HG03442 (cell line): Measurements from ENCODE around the gene CD99.
"Not testable (repeated sequence)": the region's sequence is repeated elsewhere in the genome, so short reads cannot be mapped to it uniquely, and the experiment has no call there.

Experiments
- ATAC-seq: cut with Tn5 transposase; IDR thresholded peaks from one replicate; pipeline ENCODE4 v1.9.1; 2021; ENCODE audit warnings: mild to moderate bottlenecking, moderate library complexity; ENCODE audit not compliant: unreplicated experiment

The CD99 gene

GRCh38 chrX:2719774-2720447 is 28.8 kb downstream of the CD99 start:
- ATAC-seq = no peak

GRCh38 chrX:2723286-2723879 is 32.3 kb downstream of the CD99 start:
- ATAC-seq = no peak

GRCh38 chrX:2727264-2727663 is 36.2 kb downstream of the CD99 start:
- ATAC-seq = not testable (repeated sequence)

DNA sequence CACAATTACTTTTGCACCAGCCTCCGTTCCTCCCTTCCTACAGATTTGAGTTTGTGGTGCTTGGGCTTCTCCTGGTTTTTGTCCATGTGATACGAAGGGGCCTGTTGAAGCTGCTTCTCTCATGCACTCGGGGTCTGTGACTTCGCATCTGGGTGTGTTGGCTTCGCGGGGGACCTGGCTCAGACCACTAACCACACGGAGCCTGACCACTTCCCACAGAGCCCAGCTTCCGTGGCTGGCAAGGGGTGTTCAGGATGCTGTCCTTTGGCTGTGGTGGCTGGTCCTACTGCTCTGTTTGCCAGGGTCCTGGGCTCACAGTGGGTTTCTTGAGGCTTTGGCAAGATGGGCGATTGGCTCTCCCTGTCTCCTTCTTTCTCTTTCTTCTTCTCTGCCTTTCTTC is 41.0 kb downstream of the CD99 start:
- no peak for ATAC-seq

DNA sequence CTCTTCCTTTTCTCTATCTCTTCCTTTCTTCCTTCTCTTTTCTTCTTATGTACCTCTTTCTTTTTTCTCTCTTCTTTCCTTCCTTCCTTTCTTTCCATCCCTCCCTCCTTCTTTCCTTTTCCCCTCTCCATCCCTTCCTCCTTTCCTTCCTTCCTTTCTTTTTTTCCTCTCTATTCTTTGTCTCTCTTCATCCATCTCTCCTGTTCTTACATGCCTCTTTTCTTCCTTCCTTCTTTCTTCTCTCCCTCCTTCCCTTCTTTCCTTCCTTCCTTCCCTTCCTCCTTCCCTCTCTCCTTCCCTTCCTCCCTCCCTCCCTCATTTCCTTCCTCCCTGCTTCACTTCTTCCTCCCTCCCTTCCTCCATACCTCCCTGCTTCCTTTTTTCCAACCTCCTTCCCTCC is 41.6 kb downstream of the CD99 start:
- ATAC-seq = no peak

DNA sequence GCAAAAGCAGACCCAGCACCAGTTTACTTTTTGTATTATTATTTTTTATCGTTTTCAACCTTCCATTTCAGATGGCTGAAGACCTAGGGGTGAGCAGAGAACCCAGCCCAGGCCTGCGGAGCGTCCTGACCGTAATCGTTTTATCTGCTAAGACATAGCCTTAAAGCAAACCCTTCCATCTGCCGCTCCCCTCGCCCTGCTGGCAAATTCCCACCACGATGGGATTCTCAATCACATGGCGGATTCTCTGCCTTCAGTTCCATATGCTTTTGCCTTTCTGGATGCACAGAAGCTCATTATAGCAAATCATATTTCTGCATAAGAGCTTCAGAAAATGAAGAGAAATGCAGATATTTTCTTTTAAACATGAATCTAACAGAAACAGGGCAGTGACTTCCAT is 42.2 kb downstream of the CD99 start:
- no peak for ATAC-seq

- ATAC-seq = no peak
Measured at GRCh38 chrX:2735270-2735669, 44.2 kb downstream of the CD99 start.

DNA sequence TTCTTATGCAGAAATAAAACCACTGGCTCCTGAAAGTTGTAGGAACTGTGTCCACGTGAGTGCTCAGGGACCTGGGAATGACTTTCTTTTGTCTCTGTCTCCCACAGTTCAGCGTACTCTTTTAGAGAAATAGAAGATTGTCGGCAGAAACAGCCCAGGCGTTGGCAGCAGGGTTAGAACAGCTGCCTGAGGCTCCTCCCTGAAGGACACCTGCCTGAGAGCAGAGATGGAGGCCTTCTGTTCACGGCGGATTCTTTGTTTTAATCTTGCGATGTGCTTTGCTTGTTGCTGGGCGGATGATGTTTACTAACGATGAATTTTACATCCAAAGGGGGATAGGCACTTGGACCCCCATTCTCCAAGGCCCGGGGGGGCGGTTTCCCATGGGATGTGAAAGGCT is 49.6 kb downstream of the CD99 start:
- no peak for ATAC-seq

- ATAC-seq = no peak
Measured at GRCh38 chrX:2741386-2741785, 50.3 kb downstream of the CD99 start.

DNA sequence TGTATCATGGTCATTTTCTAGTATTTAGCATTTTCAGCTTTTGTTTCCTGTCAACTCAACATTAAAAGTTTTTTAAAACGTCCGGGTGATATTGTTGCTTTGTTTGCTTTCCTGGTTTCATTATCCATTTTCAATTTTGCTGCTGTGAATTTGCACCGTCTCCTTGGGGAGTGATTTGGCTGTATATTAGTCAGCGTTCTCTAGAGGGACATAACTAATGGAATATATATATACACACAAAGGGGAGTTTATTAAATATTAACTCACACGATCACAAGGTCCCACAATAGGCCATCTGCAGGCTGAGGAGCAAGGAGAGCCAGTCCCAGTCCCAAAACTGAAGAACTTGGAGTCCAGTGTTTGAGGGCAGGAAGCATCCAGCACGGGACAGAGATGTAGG is 55.2 kb downstream of the CD99 start:
- not testable (repeated sequence) for ATAC-seq

DNA sequence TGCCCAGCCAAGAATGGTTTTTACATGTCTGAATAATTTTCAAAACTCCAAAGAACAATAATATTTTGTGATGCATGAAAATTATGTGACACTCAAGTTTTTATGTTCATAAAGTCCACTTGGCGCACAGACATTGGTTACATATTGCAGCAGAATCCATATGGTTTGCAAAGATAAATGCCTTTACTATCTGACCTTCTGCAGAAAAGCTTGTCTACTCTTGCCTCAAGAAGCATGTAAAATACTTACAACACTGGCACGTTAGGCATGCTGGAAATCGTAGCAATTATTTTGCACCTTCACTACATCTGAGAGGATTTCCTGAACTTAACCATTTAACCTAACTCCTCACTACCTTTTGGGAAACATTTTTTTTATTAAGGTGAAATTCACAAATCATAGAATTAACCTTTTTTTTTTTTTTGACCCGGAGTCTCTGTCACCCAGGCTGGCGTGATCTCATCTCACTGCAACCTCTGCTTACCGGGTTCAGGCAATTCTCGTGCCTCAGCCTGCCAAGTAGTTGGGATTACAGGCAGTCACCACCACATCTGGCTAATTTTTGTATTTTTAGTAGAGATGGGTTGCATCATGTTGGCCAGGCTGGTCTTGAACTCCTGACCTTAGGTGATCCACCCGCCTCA is 57.2 kb downstream of the CD99 start:
- ATAC-seq = no peak

DNA sequence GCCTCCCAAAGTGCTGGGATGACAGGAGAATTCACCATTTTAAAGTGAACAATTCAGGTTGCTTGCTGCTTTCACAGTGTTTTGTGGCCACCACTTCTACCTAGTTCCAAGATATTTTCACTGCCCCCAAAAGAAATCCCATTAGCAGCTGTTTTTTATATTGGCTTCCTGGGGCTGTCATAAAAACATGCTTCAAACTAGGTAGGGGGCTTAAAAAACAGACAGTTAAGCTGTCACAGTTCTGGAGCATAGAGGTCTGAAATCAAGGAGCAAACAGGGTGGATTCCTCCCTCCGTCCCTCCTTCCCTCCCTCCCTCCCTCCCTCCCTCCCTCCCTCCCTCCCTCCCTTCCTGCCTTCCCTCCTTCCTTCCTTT is 57.7 kb downstream of the CD99 start:
- ATAC-seq = no peak

DNA sequence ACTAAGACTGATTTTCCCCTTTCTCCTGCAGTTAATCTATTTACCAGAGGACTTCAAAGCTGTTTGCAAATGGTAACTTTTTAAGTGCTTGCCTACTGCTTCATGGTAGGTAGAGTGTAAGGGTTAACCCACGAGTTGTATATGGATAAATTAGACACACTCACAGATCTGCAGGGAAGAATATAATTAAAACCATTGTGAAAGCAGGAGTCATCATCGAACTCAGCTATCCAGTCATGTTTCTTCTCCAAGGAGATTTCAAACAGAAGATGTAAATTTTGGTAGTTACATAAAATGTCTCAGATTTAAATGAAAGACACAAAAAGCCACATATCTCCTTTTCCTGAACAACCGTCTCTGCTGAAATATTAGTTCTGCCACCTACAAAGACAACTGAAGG is 60.2 kb downstream of the CD99 start:
- ATAC-seq = no peak

DNA sequence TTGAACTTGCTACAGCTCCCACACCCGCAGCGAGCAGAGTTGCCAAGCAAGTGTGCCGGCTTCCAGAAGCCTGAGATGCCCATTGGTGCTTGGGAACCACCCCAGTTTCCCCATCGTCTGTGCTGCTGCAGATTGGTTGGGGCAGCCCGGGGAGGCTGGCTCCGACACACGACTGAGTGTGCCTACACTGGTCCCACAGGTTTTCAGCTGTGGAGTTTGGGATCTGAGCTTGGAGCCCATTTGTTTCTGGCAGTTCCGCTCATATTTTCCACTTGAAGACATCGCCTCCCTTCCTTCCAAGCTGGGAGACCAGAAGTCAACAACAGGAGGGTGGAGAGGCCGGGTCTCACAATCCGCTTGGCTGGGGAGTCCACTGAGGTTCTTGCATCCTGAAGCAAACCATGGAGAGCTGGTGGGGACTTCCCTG is 60.8 kb downstream of the CD99 start, which contains the start of gene XG:
Gene XG (plus strand): TSS at position 167 of the 427 bp plus-strand sequence. CDS start 235 bp downstream, at position 402.
- ATAC-seq = not testable (repeated sequence)

GRCh38 chrX:2752441-2752840 is 61.3 kb downstream of the CD99 start:
- not testable (repeated sequence) for ATAC-seq

DNA sequence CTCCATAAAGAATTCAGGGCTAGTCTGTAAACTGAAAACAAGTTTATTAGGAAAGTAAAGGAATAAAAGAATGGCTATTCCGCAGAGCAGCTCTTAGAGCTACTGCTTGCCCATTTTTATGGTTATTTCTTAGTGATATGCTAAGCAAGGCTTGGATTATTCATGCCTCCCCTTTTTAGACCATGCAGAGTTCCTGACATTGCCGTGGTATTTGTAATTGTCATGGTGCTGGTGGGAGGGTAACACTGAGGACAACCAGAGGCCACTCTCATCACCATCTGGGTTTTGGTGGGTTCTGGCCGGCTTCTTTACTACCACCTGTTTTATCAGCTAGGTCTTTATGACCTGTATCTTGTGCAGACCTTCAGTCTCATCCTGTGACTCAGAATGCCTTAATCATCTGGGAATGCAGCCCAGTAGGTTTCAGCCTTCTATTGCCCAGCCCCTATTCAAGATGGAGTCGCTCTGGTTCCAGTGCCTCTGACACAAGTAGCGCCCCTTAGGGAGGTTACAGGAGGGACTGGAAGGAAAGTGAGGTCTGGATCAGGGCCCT is 64.1 kb downstream of the CD99 start:
- not testable (repeated sequence) for ATAC-seq

GRCh38 chrX:2756548-2756947 is 65.5 kb downstream of the CD99 start:
- no peak for ATAC-seq

GRCh38 chrX:2761246-2761645 is 70.2 kb downstream of the CD99 start:
- ATAC-seq = no peak

DNA sequence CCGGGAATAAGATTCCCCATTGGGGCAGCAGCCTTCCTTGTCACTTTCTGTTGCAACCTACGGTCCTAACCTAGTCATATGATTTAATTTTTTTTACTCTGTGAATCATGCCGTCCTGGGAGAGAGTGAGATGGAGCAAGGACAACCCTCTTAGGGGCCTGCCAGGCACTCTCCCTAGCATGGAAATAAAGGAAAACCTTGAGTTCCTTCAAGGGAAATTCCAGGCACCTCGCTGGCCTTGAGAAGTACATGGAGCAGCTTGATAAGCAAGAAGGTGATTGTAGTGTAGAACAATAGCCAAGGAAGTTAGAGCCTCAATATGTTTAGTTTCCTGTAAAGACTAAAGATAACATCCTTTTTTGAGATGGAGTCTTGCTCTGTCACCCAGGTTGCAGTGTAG is 71.6 kb downstream of the CD99 start:
- not testable (repeated sequence) for ATAC-seq

DNA sequence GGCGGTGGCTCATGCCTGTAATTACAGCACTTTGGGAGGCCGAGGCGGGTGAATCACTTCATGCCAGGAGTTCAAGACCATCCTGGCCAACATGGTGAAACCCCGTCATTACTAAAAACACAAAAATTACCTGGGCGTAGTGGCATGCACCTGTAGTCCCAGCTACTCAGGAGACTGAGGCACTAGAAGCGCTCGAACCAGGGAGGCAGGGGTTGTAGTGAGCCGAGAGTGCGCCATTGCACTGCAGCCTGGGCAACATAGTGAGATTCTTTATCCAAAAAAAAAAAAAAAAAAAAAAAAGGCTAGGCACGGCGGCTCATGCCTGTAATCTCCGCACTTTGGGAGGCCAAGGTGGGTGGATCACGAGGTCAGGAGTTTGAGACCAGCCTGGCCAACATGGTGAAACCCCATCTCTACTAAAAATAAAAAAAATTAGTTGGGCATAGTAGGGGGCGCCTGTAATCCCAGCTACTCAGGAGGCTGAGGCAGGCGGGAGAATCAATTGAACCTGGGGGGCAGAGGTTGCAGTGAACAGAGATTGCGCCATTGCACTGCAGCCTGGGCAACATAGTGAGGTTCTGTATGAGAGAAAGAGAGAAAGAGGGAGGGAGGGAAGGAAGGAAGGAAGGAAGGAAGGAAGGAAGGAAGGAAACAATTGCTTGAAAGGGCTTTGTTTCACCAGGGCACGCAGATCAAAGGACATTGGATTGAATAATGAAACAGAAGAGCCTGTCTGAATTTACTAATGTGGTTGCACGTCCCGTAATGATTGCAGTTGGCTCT is 73.9 kb downstream of the CD99 start:
- ATAC-seq = not testable (repeated sequence)

- no peak for ATAC-seq
Measured at GRCh38 chrX:2765549-2765830, 74.4 kb downstream of the CD99 start.
